ENCODE data around the gene MTRF1L.

- no peak for TF ChIP-seq CTCF (IDR thresholded peaks at IDR 0.05; ENCODE audit: control extremely low read depth in 1 of 3, insufficient read depth in 1 of 3, low read depth in 1 of 3, low read length in 3 of 3)
- TF ChIP-seq KDM1A (IDR thresholded peaks at IDR 0.05; ENCODE audit: borderline replicate concordance, low read length), result no peak
- no peak for TF ChIP-seq RAD21 (IDR thresholded peaks at IDR 0.05 in 1 of 2, conservative IDR thresholded peaks at IDR 0.05 in 1 of 2; ENCODE audit: low read depth in 2 of 2, low read length in 2 of 2)
- no peak for TF ChIP-seq FOSL1 (IDR thresholded peaks at IDR 0.05; ENCODE audit: insufficient read depth, low read depth, low read length)
- no peak for TF ChIP-seq EGR1 (IDR thresholded peaks at IDR 0.05; ENCODE audit: borderline replicate concordance, low read depth, low read length)
- TF ChIP-seq EZH2 (IDR thresholded peaks at IDR 0.05; ENCODE audit: low read depth, low read length, severe bottlenecking), result no peak
- no peak for TF ChIP-seq POLR2A (IDR thresholded peaks at IDR 0.05; ENCODE audit: control extremely low read depth in 1 of 2, low read depth in 2 of 2, low read length in 2 of 2)
- no peak for TF ChIP-seq POLR2AphosphoS5 (IDR thresholded peaks at IDR 0.05; ENCODE audit: low read depth, low read length)
Measured at GRCh38 chr6:152993847-152994246, 8.7 kb downstream of the MTRF1L start.

All from H1 (cell line).